HG03342 (cell line): ENCODE results near the gene KASH5.
"Not testable (repeated sequence)": the region's sequence is repeated elsewhere in the genome, so short reads cannot be mapped to it uniquely, and the experiment has no call there.

Experiments
- ATAC-seq: cut with Tn5 transposase; IDR thresholded peaks from one replicate; pipeline ENCODE4 v1.9.1; 2021; ENCODE audit warnings: mild to moderate bottlenecking, moderate library complexity; ENCODE audit not compliant: unreplicated experiment

Gene KASH5

DNA sequence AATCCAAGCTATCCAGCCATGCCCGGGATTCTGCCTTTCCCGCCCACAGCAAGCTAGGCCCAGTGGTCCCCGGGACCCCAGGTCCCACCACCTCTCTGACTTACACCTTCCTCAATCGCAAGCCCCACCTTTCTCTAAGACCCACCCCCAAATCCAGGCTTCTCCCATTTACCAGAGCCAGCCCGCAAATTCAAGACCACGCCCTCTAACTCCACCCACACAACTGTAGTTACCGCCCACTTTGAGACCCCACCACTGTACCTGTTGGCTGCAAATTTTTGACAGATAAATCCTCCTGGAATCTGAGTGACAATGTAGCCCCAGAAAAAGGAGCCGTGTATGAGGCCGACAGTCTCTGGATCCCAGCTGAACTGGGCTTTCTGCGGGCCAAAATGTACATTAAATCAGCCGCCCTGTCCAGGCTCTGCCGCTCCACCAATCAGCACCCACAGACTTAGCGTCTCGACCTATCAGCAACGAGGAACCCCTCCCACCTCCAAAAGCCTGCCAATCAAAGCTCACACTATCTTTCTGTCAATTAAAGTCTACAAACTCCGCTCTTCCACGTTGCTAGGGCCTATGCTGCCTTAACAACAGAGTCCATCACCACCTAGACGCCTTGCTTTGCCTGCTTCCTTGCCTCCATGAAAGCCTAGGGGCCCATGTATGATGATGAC, 47.0 kb downstream of the KASH5 start:
- ATAC-seq, result no peak

DNA sequence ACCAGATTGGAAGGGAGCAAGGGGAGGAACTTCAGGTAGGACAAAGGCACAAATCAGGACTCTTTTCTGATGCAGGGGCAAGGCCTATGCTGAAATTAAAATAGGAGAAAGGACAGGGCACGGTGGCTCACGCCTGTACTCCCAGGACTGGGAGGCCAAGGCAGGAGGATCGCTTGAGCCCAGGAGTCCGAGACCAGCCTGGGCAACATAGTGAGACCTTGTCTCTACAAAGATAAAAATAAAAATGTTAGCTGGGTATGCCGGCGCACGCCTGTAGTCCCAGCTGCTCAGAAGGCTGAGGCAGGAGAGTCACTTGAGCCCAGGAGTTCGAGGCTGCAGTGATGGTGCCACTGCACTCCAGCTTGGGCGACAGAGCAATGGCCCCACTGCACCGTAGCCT, 47.6 kb downstream of the KASH5 start:
- ATAC-seq, result no peak

DNA sequence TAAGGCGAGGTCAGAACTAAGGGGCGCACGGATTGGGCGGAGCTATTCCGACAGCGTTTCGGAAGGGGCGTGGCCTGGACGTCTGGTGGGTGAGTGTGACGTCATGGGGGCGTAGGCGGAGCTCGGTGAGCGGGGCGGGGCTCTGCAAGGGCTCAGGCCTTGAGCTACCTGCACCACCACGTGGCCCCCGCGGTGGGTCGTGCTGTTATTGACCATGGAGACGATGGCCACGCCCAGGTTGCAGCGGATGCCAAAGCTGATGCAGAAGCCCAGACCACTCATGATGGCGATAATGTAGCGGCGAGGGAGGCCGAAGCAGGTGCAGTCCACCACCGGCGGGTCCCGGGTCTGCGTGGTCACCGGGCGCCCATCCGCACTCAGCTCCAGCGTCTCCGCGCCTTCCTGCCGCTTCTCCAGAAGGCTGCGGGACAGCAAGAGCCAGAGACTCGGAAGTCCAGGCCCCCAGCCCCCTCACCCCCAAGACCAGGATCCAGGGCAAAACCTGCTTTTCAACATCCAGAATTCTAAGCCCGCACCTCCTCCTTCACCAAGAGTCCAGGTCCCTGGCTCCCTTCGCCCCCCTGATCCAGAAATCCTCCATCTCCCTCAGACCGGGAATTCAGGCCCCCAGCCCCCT, 48.5 kb downstream of the KASH5 start:
- no peak for ATAC-seq

DNA sequence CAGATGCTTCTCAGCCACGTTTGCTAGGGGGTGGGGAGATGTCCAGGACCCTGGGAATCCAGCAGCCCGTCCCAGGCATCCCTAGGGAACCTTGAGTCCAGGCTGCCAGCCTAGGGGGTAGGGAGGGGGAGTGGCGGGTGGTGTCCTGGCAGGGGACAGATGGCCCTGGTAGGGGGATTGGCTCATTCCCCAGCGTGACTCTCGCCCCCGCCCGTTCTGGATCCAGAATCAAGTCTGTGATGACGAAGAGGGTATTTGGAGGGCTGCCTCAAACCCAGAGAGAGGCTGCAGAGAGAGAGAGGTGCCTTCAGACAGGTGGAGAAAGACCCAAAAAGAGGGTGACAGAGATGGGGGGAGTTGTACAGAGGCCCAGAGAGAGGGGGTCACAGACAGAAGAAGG, 49.2 kb downstream of the KASH5 start:
- ATAC-seq, result no peak

DNA sequence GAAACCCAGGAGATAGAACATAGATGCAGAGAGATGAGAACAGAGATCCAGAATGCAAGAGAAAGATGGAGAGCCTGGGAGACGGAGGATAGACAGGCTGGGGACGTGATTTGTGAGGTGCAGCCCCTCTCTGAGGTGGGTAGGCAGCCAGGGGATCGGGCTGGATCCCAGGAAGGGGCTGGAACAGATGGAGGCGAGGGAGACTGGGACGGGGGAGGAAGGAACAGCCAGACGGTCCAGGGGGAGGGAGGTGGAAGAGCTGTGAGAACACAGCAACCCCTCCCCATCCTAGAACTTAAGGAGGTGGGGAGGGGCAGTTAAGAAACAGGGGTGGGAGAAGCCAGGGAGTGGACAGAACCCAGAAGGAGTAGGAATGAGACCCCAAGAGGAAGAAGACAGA, 50.2 kb downstream of the KASH5 start:
- ATAC-seq, result no peak

DNA sequence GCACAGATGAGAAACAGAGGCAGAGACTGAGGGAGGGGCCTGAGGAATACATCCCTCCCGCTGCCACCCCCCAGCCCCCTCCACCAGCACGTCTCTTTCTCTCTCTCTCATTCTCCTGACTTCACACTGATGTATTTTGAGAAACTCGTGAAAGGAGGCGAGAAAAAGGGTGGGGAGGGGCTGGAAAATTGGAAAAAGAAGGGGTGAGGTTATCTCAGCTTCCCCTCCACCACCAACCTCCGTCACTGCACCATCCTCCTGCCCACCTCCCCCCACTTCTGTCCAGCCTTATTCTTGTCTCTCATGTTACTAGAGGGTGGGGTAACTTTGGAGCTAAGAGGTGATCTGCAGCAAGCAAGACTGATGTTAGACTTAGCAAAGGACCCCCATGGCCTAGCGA, 51.8 kb downstream of the KASH5 start:
- ATAC-seq, result no peak

DNA sequence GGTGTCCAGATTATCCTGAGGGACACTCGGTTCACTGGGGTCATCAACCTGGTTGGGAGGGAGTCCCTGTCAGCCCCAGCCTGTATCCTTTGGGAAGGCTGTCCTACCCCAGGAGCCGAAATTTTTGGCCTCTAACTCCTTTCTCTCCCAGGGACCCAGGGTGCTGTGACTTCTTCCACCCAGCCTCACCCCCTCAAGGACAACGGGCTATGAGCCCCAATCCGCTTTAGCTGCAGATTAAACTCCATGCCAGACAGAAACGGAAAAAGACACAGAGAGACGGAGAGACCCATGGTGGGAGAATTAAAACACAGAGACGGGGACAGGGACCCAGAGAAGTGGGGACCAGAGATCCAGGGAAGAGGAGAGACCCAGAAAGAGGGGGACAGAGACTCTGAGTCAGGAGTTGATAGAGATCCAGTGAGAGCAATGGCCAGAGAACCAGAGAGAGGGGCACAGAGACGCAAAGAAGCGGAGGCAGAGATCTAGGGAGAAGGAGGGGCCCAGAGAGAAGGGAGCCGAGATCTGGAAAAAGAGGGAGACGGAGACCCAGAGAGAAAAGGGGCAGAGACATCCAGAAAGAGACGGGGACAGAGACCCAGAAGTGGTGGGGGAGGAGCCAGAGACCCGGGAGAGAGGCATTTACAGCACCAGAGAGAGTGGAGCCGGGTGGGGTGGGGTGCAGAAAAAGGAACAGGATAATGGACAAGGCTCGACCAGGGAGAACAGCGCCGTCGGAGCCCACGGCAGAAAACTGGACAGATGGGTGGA, 52.6 kb downstream of the KASH5 start:
- ATAC-seq, result no peak

DNA sequence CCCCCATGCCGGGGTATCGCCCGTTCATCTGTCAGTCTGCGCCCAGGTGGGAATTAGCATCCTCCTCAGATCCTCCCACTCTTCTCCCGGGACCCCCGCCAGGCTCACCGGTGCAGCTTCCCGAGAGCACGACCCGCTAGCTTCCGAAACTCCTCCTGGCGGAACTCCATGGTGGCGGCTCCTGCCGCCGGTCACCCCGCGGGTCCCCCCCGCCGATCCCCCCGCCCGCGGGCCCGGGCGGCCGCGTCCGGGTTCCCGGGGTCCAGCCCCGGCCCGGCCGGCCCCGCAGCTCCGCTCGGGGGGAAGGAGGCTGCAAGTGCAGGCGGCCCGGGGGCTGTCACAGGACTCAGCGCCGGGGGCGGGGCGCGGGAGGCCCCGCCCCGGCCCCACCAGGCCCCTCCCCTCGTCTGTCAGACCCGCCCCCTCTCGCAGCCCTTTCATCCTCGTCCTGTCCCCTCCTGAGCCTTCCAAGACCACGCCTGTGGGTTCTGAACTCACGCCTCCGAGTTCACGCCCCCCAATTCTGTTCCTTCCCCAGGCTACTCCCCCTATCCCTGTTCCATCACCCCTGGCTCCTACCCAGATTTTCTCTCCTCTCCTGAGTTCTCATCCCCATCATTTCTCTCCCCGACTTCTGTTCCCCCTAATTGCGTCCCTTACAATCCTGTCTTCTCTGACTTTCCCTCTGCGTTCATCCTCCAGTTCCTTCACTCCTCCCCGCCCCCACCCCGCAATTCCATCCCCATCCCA, 53.3 kb downstream of the KASH5 start, which contains the start of gene SLC17A7:
SLC17A7 (minus strand) TSS at position 318 of the 750 bp plus-strand sequence; CDS start at position 170, 148 bp downstream.
- ATAC-seq, result no peak

DNA sequence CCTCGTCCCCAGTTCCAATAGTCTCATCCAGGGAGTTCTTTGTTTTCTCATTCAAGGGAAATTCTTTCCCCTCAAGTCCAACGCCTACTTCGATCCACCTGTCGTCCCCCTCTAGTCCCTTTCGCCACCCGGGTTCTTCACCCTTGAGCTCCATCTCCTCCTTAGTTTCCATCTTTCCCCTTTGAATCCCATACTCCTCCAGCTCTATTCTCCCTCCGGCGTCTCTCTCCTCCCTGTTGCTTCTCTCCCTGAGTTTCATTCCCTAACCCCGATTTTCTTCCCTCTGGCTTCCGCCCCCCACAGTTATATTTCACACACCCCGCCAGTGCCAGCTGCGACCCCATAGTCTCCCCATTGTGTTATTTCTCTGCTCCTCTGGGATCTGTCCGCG, 53.9 kb downstream of the KASH5 start:
- no peak for ATAC-seq

DNA sequence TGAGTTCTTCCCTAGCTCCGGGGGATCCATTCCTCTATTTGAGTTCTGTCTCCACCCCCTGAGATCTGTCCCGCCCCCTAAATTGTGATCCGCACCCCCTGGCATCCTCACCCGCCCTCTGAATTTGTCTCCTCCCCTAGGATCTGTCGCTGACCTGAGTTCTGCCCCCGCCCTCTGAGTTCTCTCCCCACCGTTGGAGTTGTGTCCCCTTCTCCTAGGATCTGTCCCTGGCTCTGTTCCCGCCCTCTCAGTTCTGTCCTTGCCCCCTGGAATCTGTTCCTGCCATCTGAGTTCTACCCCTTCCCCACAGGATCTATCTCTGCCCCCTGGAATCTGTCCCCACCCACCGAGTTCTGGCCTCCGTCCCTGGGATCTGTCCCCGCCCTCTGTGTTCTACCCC, 54.3 kb downstream of the KASH5 start:
- ATAC-seq, result no peak

DNA sequence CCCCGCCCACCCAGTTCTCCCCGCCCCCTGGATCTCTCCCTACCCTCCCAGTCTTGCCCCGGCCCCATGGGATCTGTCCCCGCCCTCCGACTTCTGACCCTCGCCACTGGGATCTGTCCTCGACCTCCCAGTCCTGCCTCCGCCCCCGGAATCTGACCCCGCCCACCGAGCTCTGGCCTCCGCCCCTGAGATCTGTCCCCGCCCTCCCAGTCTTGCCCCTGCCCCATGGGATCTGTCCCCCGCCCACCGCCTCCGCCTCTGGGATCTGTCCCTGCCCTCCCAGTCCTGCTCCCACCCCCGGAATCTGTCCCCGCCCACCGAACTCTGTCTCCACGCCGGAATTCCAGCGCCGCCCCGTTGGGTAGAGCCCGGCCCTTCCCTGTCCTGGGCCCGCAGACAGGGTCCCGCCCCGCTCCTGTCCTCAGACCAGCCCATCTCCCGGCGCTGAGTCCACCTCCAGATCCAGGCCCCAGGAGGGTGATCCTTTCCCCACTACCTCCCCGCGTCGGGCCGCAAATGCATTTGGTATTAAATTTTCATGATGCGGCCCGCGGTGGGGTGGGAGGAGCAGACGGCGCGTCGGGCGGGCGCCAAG, 54.8 kb downstream of the KASH5 start:
- no peak for ATAC-seq

DNA sequence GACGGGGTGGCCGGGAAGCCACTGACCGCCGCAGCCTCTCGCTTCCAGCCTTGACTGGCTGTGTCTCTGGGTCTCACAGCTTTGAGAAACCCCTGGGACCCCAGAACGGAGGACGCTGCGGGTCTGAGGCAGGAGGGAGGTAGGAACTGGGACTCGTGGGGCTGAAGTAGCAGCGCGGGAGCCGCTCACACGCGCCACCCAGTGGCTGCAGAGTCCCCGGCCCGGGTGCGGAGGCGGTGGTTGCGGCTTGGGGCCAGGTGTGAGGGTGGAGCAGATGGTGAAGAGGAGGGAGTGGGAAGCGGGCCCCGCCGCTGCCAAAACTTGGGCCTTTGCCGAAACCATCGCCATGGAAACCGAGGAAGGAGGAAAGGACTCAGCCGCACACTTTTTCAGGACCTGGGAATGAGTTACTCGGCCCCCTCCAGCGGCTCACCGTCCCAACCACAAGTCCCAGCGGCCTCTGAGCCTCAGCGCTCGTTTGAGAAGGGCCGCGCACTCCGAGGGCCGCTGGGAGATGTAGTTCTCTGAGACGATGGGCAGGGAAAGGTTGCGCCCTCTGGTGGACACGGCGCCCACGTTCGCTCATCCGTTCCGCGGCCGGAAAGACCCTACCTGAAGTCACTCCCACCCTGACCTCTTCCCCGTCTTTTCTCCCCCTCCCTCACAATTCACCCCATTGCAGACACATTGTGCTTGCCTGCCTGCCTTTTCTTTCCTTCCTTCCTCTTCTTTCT, 55.5 kb downstream of the KASH5 start:
- ATAC-seq, result peak; percentile 74

DNA sequence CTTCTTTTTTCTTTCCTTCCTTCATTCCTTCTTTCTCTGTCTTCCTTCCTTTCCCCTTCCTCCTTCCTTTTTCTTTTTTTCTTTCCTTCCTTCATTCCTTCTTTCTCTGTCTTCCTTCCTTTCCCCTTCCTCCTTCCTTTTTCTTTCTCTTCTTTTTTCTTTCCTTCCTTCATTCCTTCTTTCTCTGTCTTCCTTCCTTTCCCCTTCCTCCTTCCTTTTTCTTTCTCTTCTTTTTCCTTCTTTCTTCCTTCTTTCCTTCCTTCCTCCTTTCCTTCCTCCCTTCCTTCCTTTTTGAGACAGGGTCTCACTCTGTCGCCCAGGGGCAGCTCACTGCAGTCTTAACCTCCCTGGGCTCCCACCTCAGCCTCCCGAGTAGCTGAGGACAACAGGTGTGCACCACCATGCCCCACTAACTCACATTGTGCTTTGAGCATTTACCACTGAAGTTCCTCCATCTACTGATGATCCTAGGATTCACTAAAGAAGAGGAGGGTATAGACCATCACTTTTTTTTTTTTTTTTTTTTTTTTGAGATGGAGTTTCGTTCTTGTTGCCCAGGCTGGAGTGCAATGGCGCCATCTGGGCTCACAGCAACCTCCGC, 56.2 kb downstream of the KASH5 start:
- not testable (repeated sequence) for ATAC-seq

DNA sequence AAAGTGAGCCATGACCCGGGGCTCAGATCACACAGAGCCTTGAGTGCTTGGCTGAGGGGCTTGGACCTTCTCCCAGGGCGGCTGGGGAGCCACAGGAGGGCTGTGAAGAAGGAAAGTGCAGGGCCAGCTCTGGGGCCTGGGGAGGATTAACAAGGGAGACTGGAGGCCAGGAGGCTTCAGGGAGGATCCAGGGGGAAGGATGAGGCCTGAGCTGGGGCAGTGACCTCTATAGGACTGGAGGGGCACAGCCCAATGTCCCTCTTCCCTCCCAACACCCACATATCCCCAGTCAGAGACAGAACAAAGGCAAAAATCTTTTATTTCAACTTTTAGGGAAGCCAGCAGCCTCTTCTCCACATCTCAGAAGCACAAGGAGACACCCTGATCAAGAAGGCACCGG, 57.9 kb downstream of the KASH5 start:
- no peak for ATAC-seq

DNA sequence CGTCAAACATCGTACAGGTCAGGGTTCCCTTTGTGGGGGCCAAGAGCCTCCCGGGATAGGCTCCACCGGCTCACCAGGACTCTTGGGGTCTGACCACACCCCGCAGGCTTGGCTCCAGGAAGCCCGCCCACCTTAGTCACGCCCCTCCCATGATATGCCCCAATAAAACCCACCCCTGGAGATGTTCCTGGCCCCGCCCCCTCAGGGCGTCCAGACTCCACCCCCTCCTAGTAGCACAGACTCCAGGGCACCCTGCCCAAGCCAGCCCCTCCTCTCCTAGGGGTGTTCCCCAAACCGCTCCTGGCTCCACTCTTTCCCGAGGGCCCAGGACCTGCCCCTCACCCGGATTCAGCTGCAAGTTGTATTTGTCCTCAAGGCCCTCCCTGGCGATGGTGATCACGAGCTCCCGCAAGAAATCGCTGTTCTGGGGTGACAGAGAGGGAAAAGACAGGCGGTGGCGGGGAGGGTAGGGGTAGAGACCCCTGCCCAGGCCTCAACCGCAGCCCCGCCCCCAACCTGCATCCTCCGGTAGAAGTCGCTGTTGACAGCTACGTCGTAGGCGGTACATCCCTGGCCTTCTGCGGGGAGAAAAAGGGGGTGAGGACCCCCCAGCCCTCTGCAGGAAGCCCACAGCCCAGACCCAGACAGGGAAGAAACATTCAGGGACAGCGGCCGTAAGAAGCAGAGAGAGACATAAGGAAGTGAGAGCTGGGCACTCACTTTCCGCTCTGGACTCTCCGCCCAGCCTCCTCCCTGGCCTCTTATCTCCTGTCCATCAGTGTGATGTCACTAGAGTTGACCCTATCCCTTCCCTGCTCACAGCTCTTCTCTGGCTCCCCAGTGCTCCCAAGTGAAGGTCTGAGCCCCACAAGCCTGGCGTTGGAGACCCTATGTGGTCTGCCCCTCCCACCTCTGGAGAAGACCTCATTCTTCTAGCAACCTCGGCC, 59.7 kb downstream of the KASH5 start:
- ATAC-seq, result no peak

DNA sequence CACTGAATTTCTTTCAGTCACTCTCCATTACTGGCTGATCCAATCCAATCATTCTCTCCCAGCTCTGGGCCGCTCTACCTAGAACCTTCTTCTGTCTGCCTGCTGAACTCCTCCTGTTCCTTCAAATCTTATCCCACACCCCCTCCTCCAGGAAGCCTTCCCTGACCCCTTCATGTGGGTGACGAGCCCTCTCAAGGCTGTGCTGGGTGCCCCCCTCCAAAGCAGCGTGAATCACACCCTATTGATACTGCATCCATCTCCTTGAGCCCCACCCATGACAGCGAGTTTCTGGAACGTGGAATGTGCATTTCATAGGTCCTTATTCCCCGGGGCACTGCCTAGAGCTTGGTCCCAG, 60.4 kb downstream of the KASH5 start:
- ATAC-seq, result no peak

DNA sequence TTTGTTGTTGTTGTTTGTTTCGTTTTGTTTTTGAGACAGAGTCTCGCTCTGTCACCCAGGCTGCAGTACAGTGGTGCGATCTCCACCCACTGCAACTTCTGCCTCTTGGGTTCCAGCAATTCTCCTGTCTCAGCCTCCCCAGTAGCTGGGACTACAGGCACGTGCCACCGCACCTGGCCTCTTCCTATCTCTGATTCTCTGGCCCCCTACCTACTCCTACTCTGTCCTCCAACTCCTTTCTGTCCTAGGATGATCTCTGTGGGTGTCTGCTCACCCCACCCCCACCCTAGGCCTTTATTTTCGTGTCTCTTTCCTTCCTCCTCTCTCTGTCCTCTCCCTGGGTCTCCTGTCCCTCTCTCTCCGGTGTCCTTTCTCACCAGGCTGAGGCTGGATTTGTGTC, 62.4 kb downstream of the KASH5 start:
- ATAC-seq, result no peak

DNA sequence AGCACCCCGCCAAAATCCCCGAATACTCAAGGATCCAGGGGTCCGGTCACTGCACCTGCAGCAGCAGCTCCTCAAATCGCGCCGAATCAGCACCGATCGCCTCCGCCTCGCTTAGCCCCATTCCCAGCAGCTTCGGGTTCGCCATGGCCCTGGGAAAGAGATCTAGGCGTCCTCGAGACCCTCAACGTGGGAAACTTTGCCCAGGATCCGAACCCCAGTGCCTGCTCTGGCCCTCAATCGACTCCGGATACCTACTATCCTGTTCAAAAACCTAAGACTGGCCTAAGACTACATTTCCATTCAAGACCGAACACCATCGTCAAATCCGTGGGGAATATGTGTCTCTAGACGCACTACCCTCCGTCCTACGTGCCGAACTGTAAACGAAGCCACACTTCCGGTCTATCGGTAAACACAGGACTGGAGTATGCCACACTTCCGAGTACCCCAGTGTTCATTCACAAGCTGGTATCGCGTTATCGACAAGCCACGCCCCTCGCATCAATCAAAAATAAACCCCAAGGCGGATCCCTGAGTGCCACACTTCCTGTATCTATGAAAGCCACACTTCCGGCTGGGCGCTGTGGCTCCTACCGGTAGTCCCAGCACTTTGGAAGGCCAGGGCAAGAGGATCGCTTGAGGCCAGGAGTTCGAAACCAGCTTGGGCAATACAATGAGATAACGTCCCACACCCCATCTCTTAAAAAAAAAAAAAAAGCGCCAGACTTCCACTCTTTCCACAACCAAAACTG, 63.6 kb downstream of the KASH5 start, which contains the start of gene PIH1D1:
PIH1D1 (minus strand) TSS at position 385 of the 752 bp plus-strand sequence; CDS start at position 145, 240 bp downstream.
- ATAC-seq, result peak; percentile 59
